ENCODE measurements around the gene PUSL1. TPM values are rescaled to one million over a fixed set of nuclear protein-coding genes. Genes with fewer than 3 reads are reported as not detected.

PUSL1 gene
- total RNA-seq, 1 donor from 2014 or later: 45.5 TPM

GRCh38 chr1:1291548-1292441, 16.6 kb upstream of the PUSL1 start:
- DNase-seq: peak; percentile 83
- Mint-ChIP-seq H3K9me3 (ENCODE audit: unreplicated experiment) (peaks cover 7% of the 10 kb centered on the region), H3K27ac (ENCODE audit: unreplicated experiment) (peak overlapping the region; percentile 82), H3K27me3 (ENCODE audit: unreplicated experiment) (peaks cover 23% of the 10 kb centered on the region), H3K4me3 (ENCODE audit: unreplicated experiment) (no peak overlapping the region), H3K4me1 (ENCODE audit: low read depth, unreplicated experiment) (peaks cover 2% of the 10 kb centered on the region), H3K36me3 (ENCODE audit: unreplicated experiment) (no peaks in the 10 kb centered on the region)
- TF ChIP-seq CTCF (IDR thresholded peaks at IDR 0.05; ENCODE audit: partially characterized antibody, unreplicated experiment): peak; percentile 75

- H3K4me3 Mint-ChIP-seq (ENCODE audit: unreplicated experiment): no peak overlapping the region
- peaks cover 23% of the 10 kb centered on the region for H3K27me3 Mint-ChIP-seq (ENCODE audit: unreplicated experiment)
- peaks cover 7% of the 10 kb centered on the region for H3K9me3 Mint-ChIP-seq (ENCODE audit: unreplicated experiment)
- DNase-seq: peak; percentile 15
- H3K36me3 Mint-ChIP-seq (ENCODE audit: unreplicated experiment): no peaks in the 10 kb centered on the region
- H3K4me1 Mint-ChIP-seq (ENCODE audit: low read depth, unreplicated experiment): peaks cover 2% of the 10 kb centered on the region
- no peak for TF ChIP-seq CTCF (IDR thresholded peaks at IDR 0.05; ENCODE audit: partially characterized antibody, unreplicated experiment)
- H3K27ac Mint-ChIP-seq (ENCODE audit: unreplicated experiment): peak overlapping the region; percentile 82
Measured at GRCh38 chr1:1292442-1292779, 16.0 kb upstream of the PUSL1 start.

- TF ChIP-seq CTCF (IDR thresholded peaks at IDR 0.05; ENCODE audit: partially characterized antibody, unreplicated experiment): no peak
- Mint-ChIP-seq H3K27ac (ENCODE audit: unreplicated experiment) (peak overlapping the region; percentile 59), H3K4me1 (ENCODE audit: low read depth, unreplicated experiment) (peaks cover 2% of the 10 kb centered on the region), H3K9me3 (ENCODE audit: unreplicated experiment) (peaks cover 7% of the 10 kb centered on the region), H3K36me3 (ENCODE audit: unreplicated experiment) (no peaks in the 10 kb centered on the region), H3K27me3 (ENCODE audit: unreplicated experiment) (peaks cover 23% of the 10 kb centered on the region), H3K4me3 (ENCODE audit: unreplicated experiment) (no peak overlapping the region)
- DNase-seq: peak; percentile 18
Measured at GRCh38 chr1:1292851-1293250, 15.5 kb upstream of the PUSL1 start.

- DNase-seq: peak; percentile 65
- Mint-ChIP-seq H3K36me3 (ENCODE audit: unreplicated experiment) (no peaks in the 10 kb centered on the region), H3K4me3 (ENCODE audit: unreplicated experiment) (no peak overlapping the region), H3K27ac (ENCODE audit: unreplicated experiment) (no peak overlapping the region), H3K9me3 (ENCODE audit: unreplicated experiment) (peaks cover 10% of the 10 kb centered on the region), H3K27me3 (ENCODE audit: unreplicated experiment) (peaks cover 26% of the 10 kb centered on the region), H3K4me1 (ENCODE audit: low read depth, unreplicated experiment) (peaks cover 2% of the 10 kb centered on the region)
- TF ChIP-seq CTCF (IDR thresholded peaks at IDR 0.05; ENCODE audit: partially characterized antibody, unreplicated experiment): no peak
Measured at GRCh38 chr1:1293263-1294249, 14.8 kb upstream of the PUSL1 start.

Data from glutamatergic neuron (in vitro differentiated cells).